HepG2 (cell line): ENCODE data around the gene TOR1AIP1. TPM values are rescaled to one million over a fixed set of nuclear protein-coding genes. Genes with fewer than 3 reads are reported as not detected.
"Not testable (repeated sequence)": the region's sequence is repeated elsewhere in the genome, so short reads cannot be mapped to it uniquely, and the experiment has no call there.

Source experiments
- ATAC-seq: fragments of 200-7000 bp; cut with Tn5 transposase; 3 replicates; pipeline ENCODE4 v1.9.1; 2020; ENCODE audit warnings: mild to moderate bottlenecking, moderate library complexity
- BruUV-seq: library from RNA; stranded (reverse); fragments of 400-500 nt; replicated peaks from 2 replicates; lab custom pipeline; 2021; lab: Mats Ljungman, UMichigan
- CTCF ChIA-PET: fragments of 300-600 bp; formaldehyde crosslinking; extraction: SDS; loops from one replicate; lab custom pipeline; 2021; ENCODE audit warnings: low total read pairs, inconsistent platforms, low intra/inter-chr PET ratio; lab: Yijun Ruan, JAX
- POLR2A ChIA-PET: fragments of 350-600 bp; sonication (Branson Sonifier 250); formaldehyde crosslinking; loops from one replicate; lab custom pipeline; 2020; ENCODE audit warnings: antibody characterized with exemption, inconsistent platforms; lab: Yijun Ruan, JAX
- DNase-seq: peaks from one replicate; pipeline ENCODE4 v3.0.0-alpha.2; 2015; ENCODE audit warnings: low spot score
- FAIRE-seq: peaks from 3 replicates; lab custom pipeline; 2011; peaks lifted over from hg19 to GRCh38; lab: Jason Lieb, UNC
- H2AFZ ChIP-seq: one replicate; pipeline ENCODE4 v1.6.1; 2011; ENCODE audit warnings: low read length, inconsistent platforms
- H3K27ac ChIP-seq: fragments of 300-600 bp; 3 replicates; pipeline ENCODE4 v1.8.0; 2011; ENCODE audit warnings: mixed run types, mild to moderate bottlenecking, mixed read lengths, low read length, inconsistent platforms; ENCODE audit not compliant: insufficient read depth; ENCODE audit errors: extremely low read length
- H3K27me3 ChIP-seq, 2 experiments: fragments of 200-600 bp in 1 of 2; 2 replicates in 1 of 2; 3 replicates in 1 of 2; pipeline versions ENCODE4 v1.6.0 to v1.8.0; 2011; ENCODE audit warnings: low read length in 2 of 2, mild to moderate bottlenecking in 2 of 2, moderate library complexity in 2 of 2, inconsistent platforms in 1 of 2; ENCODE audit not compliant: insufficient read depth in 2 of 2, control insufficient read depth in 1 of 2
- H3K36me3 ChIP-seq, 2 experiments: fragments of 200-600 bp in 1 of 2; replicated peaks in 1 of 2; 2 replicates in 1 of 2; 3 replicates in 1 of 2; pipeline versions ENCODE4 v1.5.1 to v1.8.0; 2011; ENCODE audit warnings: low read length in 2 of 2, inconsistent platforms in 1 of 2; ENCODE audit not compliant: insufficient read depth in 2 of 2, control insufficient read depth in 1 of 2
- H3K4me1 ChIP-seq: 2 replicates; pipeline ENCODE4 v1.5.1; 2012; ENCODE audit warnings: low read length, inconsistent platforms; ENCODE audit not compliant: insufficient read depth
- H3K4me2 ChIP-seq: 2 replicates; pipeline ENCODE4 v1.6.0; 2011; ENCODE audit warnings: low read depth, low read length, inconsistent platforms
- H3K4me3 ChIP-seq, 3 experiments: fragments of 200-600 bp in 1 of 3; sonication (generic), shearing (Covaris generic) in 1 of 3; replicated peaks in 1 of 3; 2 replicates each; pipeline ENCODE4 v1.5.1; 2011 to 2016; ENCODE audit warnings: low read length in 3 of 3, inconsistent platforms in 2 of 3, low read depth in 2 of 3, mild to moderate bottlenecking in 2 of 3, control low read depth in 1 of 3, mixed read lengths in 1 of 3; ENCODE audit not compliant: insufficient read depth in 1 of 3
- H3K79me2 ChIP-seq: one replicate; pipeline ENCODE4 v1.6.1; 2011; ENCODE audit warnings: low read length, inconsistent platforms; ENCODE audit not compliant: insufficient read depth
- H3K9ac ChIP-seq: 2 replicates; pipeline ENCODE4 v1.6.0; 2011; ENCODE audit warnings: mild to moderate bottlenecking, low read depth, low read length, inconsistent platforms; ENCODE audit not compliant: insufficient read depth
- H3K9me3 ChIP-seq: 2 replicates; pipeline ENCODE4 v1.5.1; 2012; ENCODE audit warnings: mild to moderate bottlenecking, low read length
- H4K20me1 ChIP-seq: 2 replicates; pipeline ENCODE4 v1.6.0; 2011; ENCODE audit warnings: inconsistent platforms, mild to moderate bottlenecking, low read length, moderate library complexity; ENCODE audit not compliant: insufficient read depth
- AHR ChIP-seq: IDR thresholded peaks from 2 replicates; pipeline ENCODE4 v1.6.1; 2018; ENCODE audit warnings: missing genetic modification reagents, missing compliant biosample characterization
- ARNT ChIP-seq: fragments of 450-650 bp; IDR thresholded peaks from 2 replicates; pipeline ENCODE4 v1.6.1; 2017
- CCAR2 ChIP-seq: fragments of 200-400 bp; formaldehyde crosslinking; optimal IDR thresholded peaks from 2 replicates; pipeline ENCODE3; 2018; ENCODE audit warnings: low read depth, mild to moderate bottlenecking, low read length, moderate library complexity
- KIAA2018 ChIP-seq: sonication (generic); formaldehyde crosslinking; IDR thresholded peaks from 2 replicates; pipeline ENCODE4 v1.5.0; 2020; ENCODE audit warnings: mild to moderate bottlenecking, missing genetic modification reagents, borderline replicate concordance
- ONECUT2 ChIP-seq: sonication (generic); formaldehyde crosslinking; IDR thresholded peaks from 2 replicates; pipeline ENCODE4 v1.4.0; 2020; ENCODE audit warnings: missing genetic modification reagents
- POLR2AphosphoS2 ChIP-seq: IDR thresholded peaks from 2 replicates; pipeline ENCODE4 v1.6.1; 2011; ENCODE audit warnings: low read depth, low read length, improper control_type of control experiment
- SP140L ChIP-seq: sonication (generic); formaldehyde crosslinking; IDR thresholded peaks from 2 replicates; pipeline ENCODE4 v1.4.0; 2020; ENCODE audit warnings: missing genetic modification reagents, borderline replicate concordance
- ZFP36L2 ChIP-seq: sonication (generic); formaldehyde crosslinking; IDR thresholded peaks from 2 replicates; pipeline ENCODE4 v1.4.0; 2020; ENCODE audit warnings: missing genetic modification reagents
- ZFP41 ChIP-seq: sonication (generic); formaldehyde crosslinking; IDR thresholded peaks from 2 replicates; pipeline ENCODE4 v1.4.0; 2020; ENCODE audit warnings: mild to moderate bottlenecking, missing genetic modification reagents, borderline replicate concordance
- ZFYVE20 ChIP-seq: sonication (generic); formaldehyde crosslinking; IDR thresholded peaks from 2 replicates; pipeline ENCODE4 v1.8.0; 2023; ENCODE audit warnings: low read depth, mild to moderate bottlenecking, moderate library complexity, missing genetic modification reagents, borderline replicate concordance
- ZNF235 ChIP-seq: sonication (generic); formaldehyde crosslinking; IDR thresholded peaks from 2 replicates; pipeline ENCODE4 v1.8.1; 2023; ENCODE audit warnings: mild to moderate bottlenecking, missing genetic modification reagents, borderline replicate concordance
- ZNF614 ChIP-seq: IDR thresholded peaks from 2 replicates; pipeline ENCODE4 v1.6.1; 2018; ENCODE audit warnings: missing biosample characterization, missing genetic modification reagents, inconsistent platforms, borderline replicate concordance
- WGBS: methylation state at CpG from one replicate; pipeline ENCODE4 v1.1.6; 2017; ENCODE audit warnings: low lambda C conversion rate; 5-methylcytosine and 5-hydroxymethylcytosine counted together
- in situ Hi-C: cut with HindIII; loops from 2 replicates; pipeline ENCODE4 v1.10.0; 2017; ENCODE audit warnings: low pct_unique_long_range_greater_than_20kb; ENCODE audit not compliant: extremely low pct_ligation_motif_present
- intact Hi-C: fragments of 100-400 bp; cut with micrococcal nuclease; formaldehyde crosslinking; loops from one replicate; pipeline ENCODE4 v1.10.0; 2022; ENCODE audit not compliant: unreplicated experiment
- polyA plus RNA-seq, 8 experiments: library from polyadenylated mRNA; depleted of rRNA in 3 of 8; stranded (reverse) in 7 of 8; unstranded in 1 of 8; fragments of >200 nt; fragmentation: Illumina TruSeq in 4 of 8; extraction: Trizol in 4 of 8; gene quantifications; 2 replicates each; pipeline versions ENCODE4 v1.2.1 to v1.2.3, GENCODE V29; 2011 to 2016; ENCODE audit warnings: low read depth in 4 of 8, missing spikeins in 1 of 8, mixed read lengths in 1 of 8; ENCODE audit not compliant: insufficient read depth in 1 of 8
- total RNA-seq, 5 experiments: library from RNA; depleted of rRNA; stranded (reverse); fragments of >200 nt; fragmentation: Illumina TruSeq; extraction: Trizol; gene quantifications; 2 replicates each; pipeline ENCODE4 v1.2.3, GENCODE V29; 2016; ENCODE audit warnings: low read depth in 1 of 5

The TOR1AIP1 gene
- total and polyA plus RNA-seq, 2 of the 13 experiments (the other 11 are each of a cell fraction or from before 2014, with no cell fraction given) = 15.6 to 29.0 TPM

GRCh38 chr1:179962168-179962567 lies 80.1 kb downstream of the TOR1AIP1 start:
- H3K9me3 ChIP-seq = peaks cover 11% of the 10 kb centered on the region
- H4K20me1 ChIP-seq, H3K36me3 ChIP-seq, H3K27me3 ChIP-seq, H3K4me1 ChIP-seq, CTCF ChIA-PET, POLR2A ChIA-PET, in situ Hi-C loops, BruUV-seq, H2AFZ ChIP-seq, FAIRE-seq, H3K4me3 ChIP-seq, DNase-seq, H3K9ac ChIP-seq, H3K4me2 ChIP-seq, ATAC-seq, H3K27ac ChIP-seq, intact Hi-C loops: not testable (repeated sequence)
- 99% methylated on average over 8 of the region's 8 CpGs for WGBS
- H3K79me2 ChIP-seq = peaks cover 83% of the 10 kb centered on the region

GRCh38 chr1:179966551-179966950 lies 84.5 kb downstream of the TOR1AIP1 start:
- DNase-seq (no peak), ATAC-seq (no peak), FAIRE-seq (no peak)
- BruUV-seq = TSS peak; percentile 7
- intact Hi-C loops (no loop called here), in situ Hi-C loops (no loop called here)
- Histone ChIP-seq H3K4me3 (no peak overlapping the region), H3K27ac (no peak overlapping the region), H3K4me1 (peaks cover 6% of the 10 kb centered on the region; the same call in 1 of the 2 replicates), H4K20me1 (no peaks in the 10 kb centered on the region), H3K9ac (no peak overlapping the region), H3K27me3 (no peaks in the 10 kb centered on the region), H2AFZ (no peak overlapping the region), H3K4me2 (no peak overlapping the region), H3K36me3 (peaks cover 0 to 10% of the 10 kb centered on the region in 2 experiments; a peak in 3 of 5 replicates), H3K79me2 (peaks cover 84% of the 10 kb centered on the region), H3K9me3 (peaks cover 12% of the 10 kb centered on the region)
- ChIA-PET POLR2A (no interaction called here), CTCF (no interaction called here)
- TF ChIP-seq SP140L (no peak), ZNF235 (no peak), ARNT (no peak), CCAR2 (no peak), ZFP41 (CRISPR knock-in tag) (no peak), KIAA2018 (CRISPR knock-in tag) (no peak), ZFYVE20 (no peak), ZNF614 (CRISPR knock-in tag) (no peak), ONECUT2 (CRISPR knock-in tag) (no peak), POLR2AphosphoS2 (no peak), ZFP36L2 (CRISPR knock-in tag) (no peak), AHR (CRISPR knock-in tag) (no peak)
